HG03342 (cell line): ENCODE results near the gene CP.

Experiments
- ATAC-seq: cut with Tn5 transposase; IDR thresholded peaks from one replicate; pipeline ENCODE4 v1.9.1; 2021; ENCODE audit warnings: mild to moderate bottlenecking, moderate library complexity; ENCODE audit not compliant: unreplicated experiment

The CP gene

DNA sequence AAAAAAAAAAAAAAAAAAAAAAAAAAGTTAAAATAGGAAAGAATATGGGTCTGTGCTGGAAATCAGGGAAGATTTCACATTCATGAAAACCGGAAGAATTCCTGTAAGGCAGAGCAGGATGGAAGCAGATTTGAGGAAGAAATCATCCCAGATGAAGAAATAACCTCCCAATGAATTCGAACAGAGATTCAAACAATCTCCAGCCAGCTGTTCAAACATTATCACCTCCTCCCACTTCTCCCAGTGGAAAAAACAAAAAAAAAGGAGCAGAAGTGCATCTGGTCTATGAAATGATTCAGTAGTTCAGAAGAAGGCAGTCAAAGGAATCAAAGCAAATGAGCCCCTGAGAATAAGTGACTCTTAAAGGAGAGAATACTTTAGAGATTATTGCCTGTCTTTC is 33.1 kb downstream of the CP start:
- ATAC-seq, result no peak

DNA sequence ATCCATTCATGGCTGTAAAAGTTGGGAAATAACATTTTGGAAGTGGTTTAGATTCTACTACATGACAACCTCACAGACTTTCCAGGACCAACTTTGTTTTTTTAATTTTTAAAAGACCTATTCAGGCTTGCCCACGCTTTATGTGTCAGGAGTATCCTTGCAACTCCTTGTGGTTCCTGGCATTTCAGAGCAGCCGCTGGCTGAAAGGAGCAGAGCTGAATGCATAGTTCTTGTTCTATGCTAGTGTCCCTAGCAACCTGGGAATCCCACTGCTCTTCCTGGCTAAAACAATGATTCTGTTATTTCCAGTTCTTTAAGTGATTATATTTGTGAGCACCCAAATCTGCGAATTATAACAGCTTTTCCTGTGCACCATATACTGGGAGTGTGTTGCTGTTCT is 34.9 kb downstream of the CP start:
- no peak for ATAC-seq

DNA sequence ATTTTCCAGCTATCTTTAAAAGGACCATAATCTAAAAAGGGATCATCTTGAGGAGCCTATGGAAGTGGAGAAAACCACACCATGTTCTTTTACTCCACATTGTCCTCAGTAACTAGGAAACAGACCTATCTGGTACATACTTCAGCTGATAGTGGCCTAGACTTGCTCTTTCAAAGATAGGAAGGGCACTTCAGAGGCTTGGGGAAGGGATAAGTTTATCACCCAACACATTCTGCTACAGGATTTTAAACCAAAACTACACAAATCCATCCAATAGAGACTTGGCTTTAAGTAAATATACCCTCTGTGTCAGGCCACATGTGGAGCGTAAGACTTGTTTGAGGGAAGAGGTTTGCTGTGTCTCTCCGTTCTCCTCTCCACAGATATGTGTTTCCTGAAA is 35.4 kb downstream of the CP start:
- ATAC-seq, result no peak

DNA sequence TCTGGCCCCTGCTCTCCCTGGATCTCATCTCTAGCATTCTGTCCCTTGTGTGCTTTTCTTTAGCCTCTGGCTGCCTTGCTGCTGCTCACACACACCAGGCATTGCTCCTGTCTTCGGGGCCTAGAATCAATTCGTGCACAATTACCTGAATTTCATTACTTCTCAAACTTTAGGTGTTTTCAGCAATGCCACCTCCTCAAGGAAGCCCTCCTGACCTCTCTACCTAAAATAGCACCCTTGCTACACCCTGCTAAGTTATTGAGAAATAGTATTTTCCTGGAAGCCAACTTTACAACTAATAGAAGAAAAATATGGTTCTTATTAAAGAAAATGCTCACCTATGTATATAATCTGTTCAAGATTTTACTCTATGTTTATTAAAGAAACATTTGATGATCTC is 40.4 kb downstream of the CP start:
- ATAC-seq, result no peak

DNA sequence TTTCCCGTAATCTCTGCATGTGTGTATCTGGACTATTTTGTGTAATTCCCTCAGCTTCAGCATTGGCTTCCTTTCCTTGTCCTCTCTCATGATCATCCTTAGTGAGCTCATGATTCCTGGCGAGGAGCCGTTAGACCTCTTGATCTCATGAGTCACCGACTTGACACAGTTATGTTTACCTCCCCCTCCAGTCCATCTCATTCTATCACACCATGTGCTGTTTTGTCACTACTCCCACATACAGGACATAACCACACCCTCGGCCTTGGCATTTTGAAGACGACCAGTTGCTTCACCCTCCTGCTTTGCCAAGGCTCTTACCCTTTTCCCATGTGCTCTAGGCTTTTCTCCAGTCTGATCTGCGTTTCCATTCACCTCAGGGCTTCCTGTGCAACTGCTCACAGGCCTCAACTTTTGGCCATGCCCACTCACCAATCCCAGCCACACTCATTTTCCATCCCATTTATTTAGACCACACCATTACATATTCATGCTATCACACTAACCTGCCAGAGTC is 41.5 kb downstream of the CP start:
- ATAC-seq, result no peak

DNA sequence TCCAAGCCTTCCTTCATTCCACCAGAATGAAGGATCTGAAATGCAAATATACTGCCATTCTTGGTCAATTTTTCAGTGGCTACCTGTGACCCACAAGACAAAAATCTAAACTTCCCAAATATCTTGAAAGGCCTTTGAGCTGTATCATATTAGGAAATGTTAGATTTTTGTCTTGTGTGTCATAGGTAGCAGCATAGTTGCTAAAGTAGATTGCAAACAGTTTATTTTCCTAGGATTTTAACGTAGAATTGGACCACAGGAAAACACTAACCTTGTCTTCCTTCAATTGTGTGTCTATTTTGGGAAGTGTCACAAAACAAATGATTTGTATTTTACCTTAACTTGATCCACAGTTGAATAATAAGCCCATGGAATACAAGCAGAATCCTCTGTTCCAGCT is 42.4 kb downstream of the CP start:
- ATAC-seq, result no peak

DNA sequence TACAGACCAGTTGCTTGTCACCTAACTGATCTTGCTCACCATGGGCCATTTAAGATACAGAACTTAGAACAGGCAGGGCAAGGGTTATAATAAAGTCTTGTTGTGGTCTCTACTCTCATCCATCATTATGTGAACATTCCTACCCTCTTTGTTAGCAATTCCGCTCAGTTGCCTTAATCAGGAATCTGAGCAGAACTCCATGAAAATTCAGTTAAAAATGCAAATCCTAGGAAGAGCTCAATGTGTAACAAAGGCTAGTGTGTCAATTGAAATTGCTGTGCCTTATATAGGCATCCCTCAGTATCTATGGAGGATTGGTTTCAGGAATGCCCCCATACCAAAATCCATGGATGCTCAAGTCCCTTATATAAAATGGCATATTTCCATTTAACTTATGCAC is 44.5 kb downstream of the CP start:
- no peak for ATAC-seq

DNA sequence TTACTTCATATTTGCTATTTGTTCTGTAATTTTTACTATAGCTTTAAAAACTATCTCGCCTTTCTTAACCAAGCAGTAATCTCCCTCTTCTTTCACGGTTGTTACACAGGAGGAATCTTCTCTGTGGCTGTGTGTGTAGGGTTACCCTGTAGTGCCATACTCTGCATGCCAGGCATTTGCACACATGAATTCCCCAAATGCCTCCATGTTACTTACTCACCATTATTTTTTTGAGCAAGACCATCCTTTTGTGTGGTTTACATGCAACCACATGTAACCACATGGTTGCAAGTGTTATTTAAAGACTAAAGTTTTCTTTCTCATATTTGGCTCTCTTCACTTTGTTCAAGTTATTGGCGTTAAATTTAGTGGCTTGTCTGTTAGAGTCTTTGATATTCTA is 46.7 kb downstream of the CP start:
- ATAC-seq, result peak; percentile 93

DNA sequence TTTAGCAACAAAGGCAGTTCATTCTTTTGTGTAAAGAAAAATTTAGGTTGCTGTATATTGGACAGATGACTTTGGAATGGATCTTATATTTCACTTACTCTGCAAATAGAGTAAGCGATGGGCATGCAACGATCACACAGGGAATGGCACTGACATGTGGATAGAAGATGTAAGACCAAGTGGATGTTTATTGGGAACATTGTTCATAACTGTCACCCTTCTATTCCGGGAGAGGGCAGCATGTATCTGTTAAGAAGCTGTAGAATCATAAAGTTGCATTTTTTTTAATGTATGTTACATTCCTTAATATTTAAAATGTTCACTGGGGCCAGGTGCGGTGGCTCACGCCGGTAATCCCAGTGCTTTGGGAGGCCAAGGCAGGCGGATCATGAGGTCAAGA is 51.0 kb downstream of the CP start:
- ATAC-seq, result no peak

DNA sequence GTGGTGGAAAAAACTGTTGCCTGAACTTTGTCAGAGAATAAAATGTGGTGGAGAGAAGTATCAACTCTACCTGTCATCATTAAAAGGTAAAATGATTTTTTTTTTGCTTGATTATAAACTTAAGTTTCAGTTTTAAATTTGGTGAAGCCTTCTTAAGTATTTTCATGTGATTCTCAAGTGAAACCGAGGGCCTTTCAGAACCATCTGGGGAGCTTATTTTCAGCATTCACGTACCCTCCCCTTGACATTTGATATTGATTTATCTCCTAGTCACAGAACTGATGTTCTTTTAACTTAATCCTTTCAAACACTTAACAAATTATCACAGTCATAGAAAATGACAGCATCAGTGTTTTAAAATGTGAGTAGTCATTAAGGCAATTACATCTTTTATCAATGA is 53.7 kb downstream of the CP start:
- ATAC-seq, result no peak

DNA sequence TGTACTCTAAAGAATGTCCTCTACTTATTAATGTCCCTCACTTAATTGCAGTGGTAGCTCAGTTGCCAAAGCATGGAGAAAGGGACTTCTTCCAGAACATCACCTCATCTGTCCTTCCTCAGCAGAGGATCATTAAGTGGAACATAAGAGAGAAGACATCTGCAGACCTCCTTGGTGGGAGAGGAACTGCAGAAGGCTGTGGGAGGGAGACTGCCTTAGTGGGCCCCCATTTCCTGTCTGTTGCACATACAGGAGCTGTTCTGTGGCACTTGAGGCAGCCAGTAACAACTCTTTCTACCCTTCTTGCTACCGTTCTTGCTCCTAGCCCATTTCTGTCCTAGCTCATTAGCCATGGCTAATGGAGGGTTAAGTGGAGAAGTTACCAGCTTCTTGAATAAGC is 58.6 kb downstream of the CP start:
- no peak for ATAC-seq

DNA sequence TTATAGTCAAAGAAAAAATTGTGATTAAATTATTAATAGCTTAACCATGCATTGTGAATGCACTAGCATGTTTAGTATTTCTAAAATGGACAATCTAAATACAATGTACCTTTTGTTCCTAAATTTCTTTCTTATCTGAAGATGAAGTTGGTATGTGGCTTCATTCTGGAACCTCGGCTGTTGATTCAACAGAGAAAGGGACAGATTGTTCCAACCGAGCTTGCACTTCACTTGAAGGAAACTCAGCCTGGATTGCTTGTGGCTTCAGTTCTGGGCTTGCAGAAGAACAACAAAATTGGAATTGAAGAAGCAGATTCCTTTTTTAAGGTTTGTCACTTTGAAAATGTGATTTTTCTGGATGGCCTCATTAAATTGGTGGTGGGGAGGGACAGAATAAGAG is 59.6 kb downstream of the CP start:
- ATAC-seq, result no peak

DNA sequence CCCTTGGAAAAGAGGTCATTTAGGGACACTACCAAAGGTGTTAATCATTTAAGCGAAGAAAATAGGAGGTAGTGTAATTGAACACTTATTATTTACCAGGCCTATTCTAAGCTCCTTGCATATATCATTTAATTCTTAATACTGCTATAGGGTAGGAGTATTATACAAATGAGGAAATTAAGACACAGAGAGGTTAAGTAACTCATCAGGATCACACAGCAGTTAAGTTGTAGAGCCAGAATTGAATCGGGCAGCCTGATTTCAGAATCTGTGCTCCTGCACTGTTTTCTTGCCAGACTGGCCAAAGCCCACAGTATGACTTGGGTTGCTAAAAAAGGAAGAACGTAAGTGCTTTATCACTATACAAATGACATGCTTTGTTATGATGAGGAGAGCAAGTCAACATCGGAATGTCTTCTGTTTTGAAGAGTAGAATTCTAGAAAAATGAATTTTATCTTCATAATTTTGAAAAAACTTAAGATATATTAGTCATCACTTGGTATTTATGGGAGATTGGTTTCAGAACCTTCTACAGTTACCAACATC is 60.8 kb downstream of the CP start:
- no peak for ATAC-seq

DNA sequence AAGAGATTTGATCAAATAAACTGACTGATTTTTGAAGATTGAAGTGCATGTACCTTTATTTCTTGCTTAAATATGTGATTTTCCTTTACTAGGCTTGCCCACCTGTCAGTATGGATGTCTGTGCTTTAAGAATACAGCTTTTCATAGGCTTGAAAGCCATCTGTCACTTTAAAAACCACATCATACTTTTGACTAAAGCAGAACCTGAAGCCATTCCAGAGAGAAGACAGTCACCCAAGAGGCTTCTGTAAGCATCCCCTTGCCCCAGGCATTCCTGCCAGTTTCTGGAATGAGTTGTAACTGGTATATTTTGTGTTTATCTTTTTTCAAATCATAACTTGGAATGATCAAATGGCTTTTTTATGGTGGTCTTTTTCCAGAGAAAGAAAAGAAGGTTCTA is 68.2 kb downstream of the CP start:
- ATAC-seq, result no peak

DNA sequence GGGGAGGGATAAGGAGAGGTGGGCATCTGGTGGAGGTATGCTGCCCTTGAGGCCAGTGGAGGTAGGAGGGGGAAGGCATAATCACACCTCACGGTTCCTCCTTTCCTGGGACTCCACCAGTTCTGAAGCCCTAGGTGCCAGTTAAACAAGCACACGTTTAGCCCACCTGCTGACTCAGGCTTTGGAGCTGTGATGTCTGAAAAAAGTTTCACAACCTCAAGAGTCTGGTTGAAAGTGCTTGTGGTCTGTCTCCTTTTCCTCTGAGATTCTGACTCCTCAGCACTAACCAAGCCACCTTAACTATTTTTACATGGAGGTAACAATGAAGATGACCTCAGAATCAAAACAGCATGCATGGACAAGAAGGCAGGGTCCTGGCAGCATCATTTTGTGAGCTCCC is 69.2 kb downstream of the CP start:
- peak; percentile 95 for ATAC-seq

DNA sequence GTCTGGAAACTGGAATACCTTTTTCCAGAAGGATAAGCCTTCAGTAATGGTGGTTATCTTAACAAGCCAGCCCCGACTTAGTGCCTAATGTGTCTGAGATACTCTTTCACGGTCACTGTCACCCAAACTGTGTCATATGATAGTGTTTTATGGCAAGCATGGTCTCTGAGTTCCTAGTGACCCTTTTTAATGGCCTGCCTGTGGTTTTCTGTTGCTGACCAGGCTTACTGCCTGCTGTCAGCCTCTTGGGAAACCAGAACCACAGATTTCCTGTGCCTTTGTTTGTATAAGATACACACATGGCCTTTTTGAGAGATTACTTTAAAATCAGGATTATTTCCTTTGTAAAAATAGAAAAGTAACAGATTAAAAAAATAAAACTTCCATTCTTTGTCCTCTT is 69.8 kb downstream of the CP start:
- no peak for ATAC-seq

DNA sequence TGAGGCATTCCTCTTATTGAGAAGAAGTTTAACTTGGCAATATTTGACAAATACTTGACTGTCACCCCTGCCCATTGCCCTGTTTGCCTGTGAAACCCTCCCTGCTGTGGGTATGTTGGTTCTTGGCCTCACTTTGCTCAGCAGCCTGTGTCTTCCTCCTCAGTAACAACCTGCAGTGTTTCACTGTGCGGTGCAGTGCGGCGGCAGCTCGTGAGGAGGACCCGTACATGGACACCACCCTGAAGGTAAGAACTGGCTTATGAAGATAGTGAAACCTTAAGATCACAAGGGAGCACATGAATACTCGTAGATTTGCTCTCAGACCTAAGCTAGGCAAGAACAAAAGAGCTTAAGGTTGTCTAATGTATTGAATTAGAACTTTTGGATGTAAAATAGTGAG is 71.2 kb downstream of the CP start:
- no peak for ATAC-seq

DNA sequence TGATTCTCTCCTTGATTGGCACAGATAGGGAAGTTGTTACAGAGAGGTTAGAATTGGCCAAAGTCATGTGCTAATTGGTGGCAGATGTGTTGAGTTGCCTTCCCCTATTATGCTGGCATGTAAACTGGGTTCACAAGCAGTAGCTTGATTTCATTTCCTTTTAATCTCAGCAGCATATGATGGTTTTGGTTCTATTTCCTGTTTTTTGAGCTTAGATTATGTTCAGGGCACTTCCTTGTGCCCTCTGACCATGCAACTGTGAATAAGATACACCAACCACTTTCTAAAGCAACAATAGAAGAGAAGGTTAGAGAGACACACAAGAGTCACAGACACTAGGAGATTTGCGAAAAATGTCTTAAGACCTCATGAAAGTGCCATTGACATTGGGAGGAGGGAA is 75.7 kb downstream of the CP start:
- ATAC-seq, result peak; percentile 80

DNA sequence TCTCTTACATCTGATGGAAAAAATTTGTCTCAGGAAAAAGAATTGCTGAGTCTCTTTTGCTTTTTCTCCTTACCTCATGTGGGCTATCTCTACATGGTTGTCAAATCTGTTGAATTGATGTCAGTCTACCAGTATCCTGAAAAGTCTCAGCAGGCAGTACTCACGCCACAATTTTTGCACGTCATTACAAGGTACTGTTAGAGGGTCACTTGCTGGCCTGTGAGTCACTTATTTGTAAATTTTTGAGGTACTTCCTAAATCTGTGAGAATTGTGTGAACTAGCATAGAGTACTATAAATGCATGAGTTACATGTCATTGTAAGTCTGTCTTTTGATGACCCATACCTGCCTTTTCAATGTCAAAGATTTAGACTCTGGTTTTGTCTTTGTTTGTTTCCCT is 76.3 kb downstream of the CP start:
- no peak for ATAC-seq

DNA sequence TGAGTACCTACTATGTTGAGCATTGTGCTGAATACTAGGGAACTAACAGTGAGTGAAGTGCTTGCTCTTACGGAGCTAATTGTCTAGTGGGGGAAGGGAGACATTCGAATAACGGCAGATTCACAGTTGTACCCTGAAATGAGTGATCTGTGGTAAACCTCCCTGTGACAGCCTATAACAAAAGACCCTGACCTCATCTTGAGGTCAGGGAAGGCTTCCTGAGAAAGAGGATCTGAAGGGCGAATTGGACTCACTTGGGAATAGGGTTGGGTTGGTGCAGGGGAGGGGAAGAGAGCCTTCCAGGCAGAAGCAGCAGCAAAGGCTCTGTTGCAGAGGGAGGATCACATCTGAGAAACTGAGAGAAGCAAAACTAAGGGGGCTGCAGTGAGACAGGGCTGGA is 78.9 kb downstream of the CP start:
- no peak for ATAC-seq

DNA sequence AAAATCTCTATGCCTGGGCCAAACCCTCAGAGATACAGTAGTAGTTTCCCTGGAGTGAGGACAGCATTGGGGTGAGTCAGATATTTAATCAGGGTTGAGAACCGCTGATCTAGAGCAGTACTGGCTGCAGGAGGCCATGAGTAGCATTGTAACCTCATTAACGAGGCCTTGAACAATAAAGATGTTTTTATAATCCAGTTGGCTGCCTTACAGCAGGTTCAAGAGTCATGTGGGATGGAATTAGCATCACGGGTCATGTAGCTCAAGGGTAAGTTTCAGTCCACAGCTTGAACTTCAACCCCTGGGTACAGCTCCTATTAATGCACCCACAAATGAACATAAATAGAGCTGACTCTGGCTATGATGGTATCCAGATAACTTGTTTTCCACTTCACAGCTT is 87.1 kb downstream of the CP start:
- no peak for ATAC-seq

DNA sequence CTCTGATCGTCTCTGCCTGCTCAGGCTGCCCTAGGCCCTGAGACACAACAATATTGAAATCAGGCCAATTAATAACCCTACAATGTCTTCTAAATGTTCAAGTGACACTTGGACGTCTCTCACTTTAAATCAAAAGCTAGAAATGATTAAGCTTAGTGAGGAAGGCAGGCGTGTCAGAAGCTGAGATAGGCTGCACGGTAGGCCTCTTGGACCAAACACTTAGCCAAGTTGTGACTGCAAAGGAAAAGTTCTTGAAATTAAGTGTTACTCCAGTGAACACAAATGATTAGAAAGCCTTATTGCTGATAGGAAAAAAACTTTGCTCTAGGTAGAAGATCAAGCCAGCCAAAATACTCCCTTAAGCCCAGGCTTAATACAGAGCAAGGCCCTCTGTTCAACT is 90.0 kb downstream of the CP start:
- no peak for ATAC-seq

DNA sequence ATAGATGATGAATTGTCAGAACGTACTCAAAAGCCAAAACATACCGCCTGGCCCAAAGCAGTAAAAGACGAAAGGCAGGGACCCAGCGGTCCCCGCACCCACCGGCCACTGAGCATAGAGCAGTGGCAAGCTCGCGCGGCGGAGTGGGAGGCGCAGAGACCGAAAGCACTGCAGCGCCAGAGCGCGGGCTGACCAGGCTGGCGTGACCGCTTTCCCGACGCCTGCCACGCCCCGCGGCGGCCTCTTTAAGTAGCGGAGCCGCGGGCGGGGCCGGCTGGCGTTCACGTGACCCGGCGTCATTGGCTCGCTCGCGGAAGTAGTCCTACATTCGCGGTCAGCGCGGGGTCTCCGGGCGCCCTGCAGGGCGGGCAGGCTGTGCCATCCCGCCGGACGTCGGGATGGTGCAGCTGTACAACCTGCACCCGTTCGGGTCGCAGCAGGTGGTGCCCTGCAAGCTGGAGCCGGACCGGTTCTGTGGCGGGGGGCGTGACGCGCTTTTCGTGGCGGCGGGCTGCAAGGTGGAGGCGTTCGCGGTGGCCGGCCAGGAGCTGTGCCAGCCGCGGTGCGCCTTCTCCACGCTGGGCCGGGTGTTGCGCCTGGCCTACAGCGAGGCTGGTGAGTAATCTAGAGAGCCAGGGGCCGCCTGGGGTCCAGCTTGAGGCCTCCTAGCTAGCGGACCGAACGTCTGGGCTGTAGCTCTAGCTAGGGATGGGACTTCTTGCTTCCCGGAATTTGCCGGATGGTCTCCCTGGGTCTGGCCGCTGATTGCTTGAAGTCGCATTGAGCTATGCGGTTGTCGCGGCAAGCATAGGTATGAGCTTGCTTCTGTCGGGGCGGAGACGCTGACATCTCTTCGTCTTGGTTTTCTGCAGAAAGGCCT is 92.1 kb downstream of the CP start, which contains the start of gene HPS3:
Gene HPS3, plus strand, starts transcription at position 313 of the 880 bp plus-strand sequence. Its CDS starts 86 bp downstream, at position 399.
- peak; percentile 94 for ATAC-seq
